Kidney epithelial cell (primary cell): Measurements from ENCODE around the gene LRRC42. TPM values are rescaled to one million over a fixed set of nuclear protein-coding genes. Genes with fewer than 3 reads are reported as not detected.

Experiments
- DNase-seq: peaks from one replicate; pipeline ENCODE4 v3.0.0-alpha.2; 2010; ENCODE audit warnings: low read depth
- H3K27me3 ChIP-seq: 2 replicates; pipeline ENCODE4 v1.6.0; 2011; ENCODE audit warnings: low read length; ENCODE audit not compliant: control insufficient read depth, insufficient read depth
- H3K36me3 ChIP-seq: 2 replicates; pipeline ENCODE4 v1.5.1; 2011; ENCODE audit warnings: low read length; ENCODE audit not compliant: control insufficient read depth, insufficient read depth
- H3K4me3 ChIP-seq: 2 replicates; pipeline ENCODE4 v1.5.1; 2011; ENCODE audit warnings: low read depth, mild to moderate bottlenecking, control low read depth, low read length
- CTCF ChIP-seq: IDR thresholded peaks from 2 replicates; pipeline ENCODE4 v1.5.1; 2011; ENCODE audit warnings: mild to moderate bottlenecking, moderate library complexity, low read length, control low read depth, inconsistent platforms; ENCODE audit not compliant: insufficient read depth, poor library complexity, severe bottlenecking
- total RNA-seq: library from RNA; depleted of rRNA; stranded (reverse); fragments of >200 nt; gene quantifications from 2 replicates; pipeline ENCODE4 v1.2.3, GENCODE V29; 2015

The LRRC42 gene
- total RNA-seq, 1 donor from 2014 or later = 45.7 TPM

GRCh38 chr1:53981220-53981619 is 35.1 kb downstream of the LRRC42 start:
- Histone ChIP-seq H3K27me3 (no peaks in the 10 kb centered on the region), H3K36me3 (no peaks in the 10 kb centered on the region), H3K4me3 (no peak overlapping the region)
- TF ChIP-seq CTCF = no peak
- no peak for DNase-seq

- no peak for DNase-seq
- Histone ChIP-seq H3K27me3 (no peaks in the 10 kb centered on the region), H3K4me3 (peak overlapping the region; percentile 2), H3K36me3 (no peaks in the 10 kb centered on the region)
- TF ChIP-seq CTCF = no peak
Observed at GRCh38 chr1:53982034-53982762, 36.0 kb downstream of the LRRC42 start.

- H3K27me3 ChIP-seq = no peaks in the 10 kb centered on the region
- peak overlapping the region; percentile 2 for H3K4me3 ChIP-seq
- peak; percentile 45 for DNase-seq
- TF ChIP-seq CTCF = no peak
- H3K36me3 ChIP-seq = no peaks in the 10 kb centered on the region
Observed at GRCh38 chr1:53982763-53983104, 36.6 kb downstream of the LRRC42 start.

GRCh38 chr1:53984726-53985125 is 38.6 kb downstream of the LRRC42 start:
- no peak for TF ChIP-seq CTCF
- H3K4me3 ChIP-seq = no peak overlapping the region
- H3K27me3 ChIP-seq = no peaks in the 10 kb centered on the region
- no peaks in the 10 kb centered on the region for H3K36me3 ChIP-seq
- DNase-seq = no peak

GRCh38 chr1:53986458-53986857 is 40.3 kb downstream of the LRRC42 start:
- no peak overlapping the region for H3K4me3 ChIP-seq
- no peak for DNase-seq
- H3K36me3 ChIP-seq = no peaks in the 10 kb centered on the region
- no peak for TF ChIP-seq CTCF
- H3K27me3 ChIP-seq = no peaks in the 10 kb centered on the region

GRCh38 chr1:53987880-53988279 is 41.7 kb downstream of the LRRC42 start:
- no peaks in the 10 kb centered on the region for H3K27me3 ChIP-seq
- no peak overlapping the region for H3K4me3 ChIP-seq
- H3K36me3 ChIP-seq = no peaks in the 10 kb centered on the region
- TF ChIP-seq CTCF = no peak
- no peak for DNase-seq
